PC-9 (cell line): ENCODE data around the gene ASTL. TPM values are rescaled to one million over a fixed set of nuclear protein-coding genes. Genes with fewer than 3 reads are reported as not detected.

Experiments used
- BruUV-seq: library from RNA; stranded (reverse); fragments of 400-500 nt; replicated peaks from 2 replicates; lab custom pipeline; 2021; lab: Mats Ljungman, UMichigan
- CTCF ChIA-PET: fragments of 300-600 bp; sonication (Branson Sonifier 250); formaldehyde crosslinking; loops from one replicate; lab custom pipeline; 2022; ENCODE audit warnings: antibody characterized with exemption; lab: Charles Lee
- POLR2A ChIA-PET: fragments of 300-600 bp; sonication (Branson Sonifier 250); formaldehyde crosslinking; loops from one replicate; lab custom pipeline; 2022; ENCODE audit warnings: antibody characterized with exemption; ENCODE audit not compliant: unreplicated experiment; lab: Charles Lee
- DNase-seq, 2 experiments: peaks; one replicate each; pipeline versions ENCODE4 v3.0.0 to v3.0.0-alpha.2; 2015 to 2022; ENCODE audit warnings: mixed read lengths in 1 of 2
- H2AFZ ChIP-seq: fragments of 200-600 bp; sonication (generic); 2 replicates; pipeline ENCODE4 v1.8.1; 2017; ENCODE audit warnings: antibody characterized with exemption
- H3F3A ChIP-seq: fragments of 200-600 bp; sonication (generic); 2 replicates; pipeline ENCODE4 v1.8.1; 2017; ENCODE audit warnings: antibody characterized with exemption, mild to moderate bottlenecking, low read depth; ENCODE audit not compliant: insufficient read depth
- H3K27ac ChIP-seq: fragments of 200-600 bp; sonication (generic); 2 replicates; pipeline ENCODE4 v1.6.1; 2016; ENCODE audit warnings: mixed run types
- H3K27me3 ChIP-seq: fragments of 200-600 bp; sonication (generic); 2 replicates; pipeline ENCODE4 v1.6.1; 2016; ENCODE audit warnings: low read depth, mixed run types; ENCODE audit not compliant: insufficient read depth
- H3K36me3 ChIP-seq: fragments of 200-600 bp; sonication (generic); 2 replicates; pipeline ENCODE4 v1.6.1; 2016; ENCODE audit warnings: low read depth, mixed run types
- H3K4me1 ChIP-seq: fragments of 200-600 bp; sonication (generic); replicated peaks from 2 replicates; pipeline ENCODE4 v1.6.1; 2016; ENCODE audit warnings: mixed run types; ENCODE audit not compliant: insufficient read depth
- H3K4me2 ChIP-seq: fragments of 200-600 bp; sonication (generic); 2 replicates; pipeline ENCODE4 v1.6.1; 2017; ENCODE audit warnings: mixed run types
- H3K4me3 ChIP-seq: fragments of 200-600 bp; sonication (generic); 2 replicates; pipeline ENCODE4 v1.6.1; 2016; ENCODE audit warnings: mixed run types
- H3K79me2 ChIP-seq: fragments of 200-600 bp; sonication (generic); 2 replicates; pipeline ENCODE4 v1.6.1; 2017; ENCODE audit warnings: low read depth, mixed run types
- H3K9me2 ChIP-seq: fragments of 200-600 bp; sonication (generic); 2 replicates; pipeline ENCODE4 v1.8.1; 2017; ENCODE audit warnings: mild to moderate bottlenecking; ENCODE audit not compliant: insufficient read depth
- H3K9me3 ChIP-seq: fragments of 200-600 bp; sonication (generic); 2 replicates; pipeline ENCODE4 v1.8.1; 2016; ENCODE audit warnings: low read depth; ENCODE audit not compliant: insufficient read depth
- H4K20me1 ChIP-seq: fragments of 200-600 bp; sonication (generic); 2 replicates; pipeline ENCODE4 v1.8.1; 2017; ENCODE audit not compliant: insufficient read depth
- EZH2 ChIP-seq: fragments of 200-600 bp; sonication (generic); IDR thresholded peaks from 2 replicates; pipeline ENCODE4 v1.8.0; 2017; ENCODE audit warnings: antibody characterized with exemption, low read depth
- intact Hi-C: fragments of 100-400 bp; cut with micrococcal nuclease; formaldehyde crosslinking; loops from one replicate; pipeline ENCODE4 v1.10.0; 2022; ENCODE audit not compliant: unreplicated experiment
- total RNA-seq: library from RNA; stranded (reverse); gene quantifications from 2 replicates; pipeline ENCODE4 v1.2.3, GENCODE V29; 2021
- TF ChIP-seq, protein P1 (sequence below): fragments of 200-600 bp; sonication (generic); conservative IDR thresholded peaks from 2 replicates; pipeline ENCODE4 v1.6.1; 2017; ENCODE audit warnings: mixed run types, antibody characterized with exemption, mild to moderate bottlenecking, moderate library complexity

The ASTL gene
- total RNA-seq, 1 experiment from 2014 or later: not detected

DNA sequence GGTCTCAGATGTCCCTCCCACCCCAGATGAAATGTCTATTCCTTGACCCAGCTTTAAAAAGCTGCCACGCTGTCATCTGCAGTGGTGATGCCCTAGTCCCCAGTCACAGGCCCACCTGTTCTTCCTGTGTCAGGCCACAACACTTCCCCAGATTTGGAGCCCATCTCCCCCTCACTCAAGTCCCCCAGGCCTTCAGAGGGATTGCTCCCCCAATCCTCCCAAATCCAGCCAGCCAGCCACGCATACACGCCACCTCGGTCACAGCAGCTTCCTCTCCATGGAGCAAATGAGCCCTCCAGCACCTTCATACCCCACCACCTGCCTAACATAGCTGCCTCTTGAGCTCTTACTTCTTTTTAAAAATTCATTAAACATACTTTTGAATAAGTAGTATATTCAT, 7.8 kb downstream of the ASTL start:
- Histone ChIP-seq H2AFZ (no peak overlapping the region), H3K4me1 (no peaks in the 10 kb centered on the region), H3K27me3 (peaks cover 10% of the 10 kb centered on the region), H3F3A (no peaks in the 10 kb centered on the region), H3K79me2 (no peaks in the 10 kb centered on the region), H4K20me1 (no peaks in the 10 kb centered on the region), H3K27ac (no peak overlapping the region), H3K4me2 (no peak overlapping the region), H3K9me3 (no peaks in the 10 kb centered on the region), H3K4me3 (no peak overlapping the region), H3K36me3 (no peaks in the 10 kb centered on the region), H3K9me2 (no peaks in the 10 kb centered on the region)
- intact Hi-C loops: no loop called here
- no peak for TF ChIP-seq EZH2
- TF ChIP-seq, protein P1, sequence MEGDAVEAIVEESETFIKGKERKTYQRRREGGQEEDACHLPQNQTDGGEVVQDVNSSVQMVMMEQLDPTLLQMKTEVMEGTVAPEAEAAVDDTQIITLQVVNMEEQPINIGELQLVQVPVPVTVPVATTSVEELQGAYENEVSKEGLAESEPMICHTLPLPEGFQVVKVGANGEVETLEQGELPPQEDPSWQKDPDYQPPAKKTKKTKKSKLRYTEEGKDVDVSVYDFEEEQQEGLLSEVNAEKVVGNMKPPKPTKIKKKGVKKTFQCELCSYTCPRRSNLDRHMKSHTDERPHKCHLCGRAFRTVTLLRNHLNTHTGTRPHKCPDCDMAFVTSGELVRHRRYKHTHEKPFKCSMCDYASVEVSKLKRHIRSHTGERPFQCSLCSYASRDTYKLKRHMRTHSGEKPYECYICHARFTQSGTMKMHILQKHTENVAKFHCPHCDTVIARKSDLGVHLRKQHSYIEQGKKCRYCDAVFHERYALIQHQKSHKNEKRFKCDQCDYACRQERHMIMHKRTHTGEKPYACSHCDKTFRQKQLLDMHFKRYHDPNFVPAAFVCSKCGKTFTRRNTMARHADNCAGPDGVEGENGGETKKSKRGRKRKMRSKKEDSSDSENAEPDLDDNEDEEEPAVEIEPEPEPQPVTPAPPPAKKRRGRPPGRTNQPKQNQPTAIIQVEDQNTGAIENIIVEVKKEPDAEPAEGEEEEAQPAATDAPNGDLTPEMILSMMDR: no peak
- DNase-seq: no peak
- BruUV-seq: no TSS peak
- CTCF ChIA-PET: interaction anchor here (0.6 to 0.7 kb wide), 2 partner anchors 45 to 62 kb away, joined by 3 read pairs; no protein-coding TSS in a partner anchor
- POLR2A ChIA-PET: no interaction called here

DNA sequence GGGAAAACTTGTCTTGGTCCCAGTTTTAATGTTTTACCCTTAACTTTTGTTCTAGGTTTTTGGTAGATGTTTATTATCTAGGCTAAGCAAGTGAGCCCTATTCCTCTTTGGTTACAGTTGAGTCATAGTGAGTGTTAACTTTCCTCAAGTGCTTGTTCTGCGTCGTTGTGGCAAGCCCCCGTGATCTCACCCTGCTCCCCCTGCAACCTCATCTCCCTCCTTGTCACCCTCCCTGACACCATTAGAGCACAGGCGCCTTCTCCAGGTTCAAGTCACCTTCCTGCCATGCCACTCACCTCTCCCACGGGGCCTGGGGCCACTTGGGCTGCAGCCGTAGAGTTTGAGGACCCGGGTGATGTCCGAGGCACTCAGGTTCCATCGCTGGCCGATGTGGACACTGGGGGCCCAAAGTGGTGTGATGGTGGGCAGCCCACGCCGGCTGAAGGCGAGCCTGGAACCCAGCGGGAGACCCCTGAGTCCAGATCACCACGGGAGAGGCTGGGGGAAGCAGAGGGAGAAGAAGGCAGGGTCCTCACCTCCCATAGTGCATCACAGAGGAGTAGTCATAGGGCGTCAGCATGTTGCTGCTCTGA, 8.7 kb downstream of the ASTL start:
- no peak for DNase-seq
- H3K27ac ChIP-seq: no peak overlapping the region
- H3F3A ChIP-seq: no peaks in the 10 kb centered on the region
- H4K20me1 ChIP-seq: no peaks in the 10 kb centered on the region
- H3K36me3 ChIP-seq: no peaks in the 10 kb centered on the region
- H3K9me3 ChIP-seq: no peaks in the 10 kb centered on the region
- POLR2A ChIA-PET: no interaction called here
- no TSS peak for BruUV-seq
- no peaks in the 10 kb centered on the region for H3K9me2 ChIP-seq
- H3K4me3 ChIP-seq: no peak overlapping the region
- no peaks in the 10 kb centered on the region for H3K79me2 ChIP-seq
- H2AFZ ChIP-seq: no peak overlapping the region
- CTCF ChIA-PET: no interaction called here
- H3K4me2 ChIP-seq: no peak overlapping the region
- peaks cover 18% of the 10 kb centered on the region for H3K27me3 ChIP-seq
- intact Hi-C loops: no loop called here
- TF ChIP-seq EZH2: no peak
- TF ChIP-seq, protein P1: no peak
- H3K4me1 ChIP-seq: no peaks in the 10 kb centered on the region

DNA sequence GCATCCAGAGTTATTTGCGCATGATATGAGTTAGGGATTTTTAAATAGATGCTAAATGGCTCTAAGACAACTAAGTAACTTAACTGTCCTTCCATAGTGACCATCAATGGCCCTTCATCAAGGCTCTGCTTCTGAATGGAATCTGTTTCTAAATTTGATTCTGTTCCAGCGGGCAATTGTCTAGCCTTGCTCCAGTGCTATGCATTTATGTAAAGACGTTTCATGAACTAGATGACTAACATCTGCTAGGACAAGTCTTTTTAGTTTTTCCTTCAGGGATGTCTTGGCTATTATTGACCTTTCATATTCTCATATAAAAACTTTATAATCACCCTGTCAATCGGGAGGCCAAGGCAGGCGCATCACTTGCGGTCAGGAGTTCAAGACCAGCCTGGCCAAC, 9.8 kb downstream of the ASTL start:
- Histone ChIP-seq H3K9me3 (no peaks in the 10 kb centered on the region), H3K9me2 (no peaks in the 10 kb centered on the region), H3K27me3 (peaks cover 30% of the 10 kb centered on the region), H3K79me2 (no peaks in the 10 kb centered on the region), H3K4me1 (no peaks in the 10 kb centered on the region), H3K4me2 (no peak overlapping the region), H4K20me1 (no peaks in the 10 kb centered on the region), H3K27ac (no peak overlapping the region), H2AFZ (no peak overlapping the region), H3K36me3 (no peaks in the 10 kb centered on the region), H3F3A (no peaks in the 10 kb centered on the region), H3K4me3 (no peak overlapping the region)
- POLR2A ChIA-PET: no interaction called here
- TF ChIP-seq EZH2: no peak
- TF ChIP-seq, protein P1: no peak
- BruUV-seq: no TSS peak
- intact Hi-C loops: no loop called here
- DNase-seq: no peak
- CTCF ChIA-PET: no interaction called here
